Measurements from ENCODE around the gene RAB44.

GRCh38 chr6:36698871-36699271 lies 1.2 kb downstream of the RAB44 start:
- TF ChIP-seq EZH2 (IDR thresholded peaks at IDR 0.05; ENCODE audit: borderline replicate concordance) (no peak), CTCF (IDR thresholded peaks at IDR 0.05; ENCODE audit: poor library complexity) (no peak)

Data from hepatocyte (in vitro differentiated cells).